Activated CD8-positive, alpha-beta T cell treated with anti-CD3 and anti-CD28 coated beads for 36 hours (primary cell): ENCODE results near the gene COL6A3. TPM values are rescaled to one million over a fixed set of nuclear protein-coding genes. Genes with fewer than 3 reads are reported as not detected.
"Not testable (repeated sequence)": the region's sequence is repeated elsewhere in the genome, so short reads cannot be mapped to it uniquely, and the experiment has no call there.

Source experiments
- ATAC-seq: fragments of 200-7000 bp; cut with Tn5 transposase; one replicate; pipeline ENCODE4 v1.10.0; 2021; ENCODE audit warnings: mild to moderate bottlenecking, moderate library complexity
- CTCF ChIA-PET: fragments of 350-600 bp; sonication (Branson Sonifier 250); formaldehyde crosslinking; loops from one replicate; lab custom pipeline; 2021; ENCODE audit warnings: antibody characterized with exemption; lab: Charles Lee
- POLR2A ChIA-PET: fragments of 350-600 bp; sonication (Branson Sonifier 250); formaldehyde crosslinking; loops from one replicate; lab custom pipeline; 2021; ENCODE audit warnings: antibody characterized with exemption; lab: Charles Lee
- DNase-seq: peaks from one replicate; pipeline ENCODE4 v3.0.0-alpha.2; 2020
- H3K27ac Mint-ChIP-seq: one replicate; pipeline ENCODE4 v1.8.0; 2021; ENCODE audit warnings: mild to moderate bottlenecking, mixed read lengths
- H3K27me3 Mint-ChIP-seq: one replicate; pipeline ENCODE4 v1.8.0; 2021; ENCODE audit warnings: mixed read lengths
- H3K36me3 Mint-ChIP-seq: one replicate; pipeline ENCODE4 v1.8.0; 2021; ENCODE audit warnings: low read depth, mixed read lengths
- H3K4me1 Mint-ChIP-seq: one replicate; pipeline ENCODE4 v1.8.0; 2021; ENCODE audit warnings: low read depth, mixed read lengths
- H3K4me3 Mint-ChIP-seq: one replicate; pipeline ENCODE4 v1.8.0; 2021; ENCODE audit warnings: mild to moderate bottlenecking, moderate library complexity, mixed read lengths
- H3K9me3 Mint-ChIP-seq: one replicate; pipeline ENCODE4 v1.8.0; 2021; ENCODE audit warnings: mixed read lengths
- CTCF ChIP-seq: fragments of 200-600 bp; IDR thresholded peaks from one replicate; pipeline ENCODE4 v1.8.0; 2022; ENCODE audit warnings: antibody characterized with exemption, mild to moderate bottlenecking
- intact Hi-C: fragments of 100-400 bp; cut with micrococcal nuclease; formaldehyde crosslinking; loops from one replicate; pipeline ENCODE4 v1.10.0; 2022
- total RNA-seq, 2 experiments: library from RNA; stranded (reverse); gene quantifications; one replicate each; pipeline ENCODE4 v1.2.3, GENCODE V29; 2021

The COL6A3 gene
- total RNA-seq, 2 experiments from 2014 or later, result 4.0 to 4.1 TPM

- H3K27me3 Mint-ChIP-seq, result peaks cover 7% of the 10 kb centered on the region
- CTCF ChIA-PET, result no interaction called here
- no peak for ATAC-seq
Measured at GRCh38 chr2:237304763-237305514, 109.0 kb downstream of the COL6A3 start.

GRCh38 chr2:237303244-237303643 is 110.7 kb downstream of the COL6A3 start:
- CTCF ChIA-PET, ATAC-seq, H3K36me3 Mint-ChIP-seq, H3K27ac Mint-ChIP-seq, intact Hi-C loops, DNase-seq, H3K4me1 Mint-ChIP-seq, H3K27me3 Mint-ChIP-seq, H3K4me3 Mint-ChIP-seq: not testable (repeated sequence)
- POLR2A ChIA-PET, result interaction anchor here (0.6 kb wide), 1 partner anchor 319 kb away, joined by 3 read pairs; no protein-coding TSS in a partner anchor
- H3K9me3 Mint-ChIP-seq, result peaks cover 11% of the 10 kb centered on the region

More at GRCh38 chr2:237304763-237305514, 109.0 kb downstream of the COL6A3 start:
- Mint-ChIP-seq H3K36me3 (no peaks in the 10 kb centered on the region), H3K27ac (no peak overlapping the region), H3K9me3 (peaks cover 11% of the 10 kb centered on the region), H3K4me1 (no peaks in the 10 kb centered on the region), H3K4me3 (no peak overlapping the region)
- intact Hi-C loops, result no loop called here
- no peak for TF ChIP-seq CTCF
- no peak for DNase-seq
- POLR2A ChIA-PET, result no interaction called here

GRCh38 chr2:237301595-237301994 is 112.4 kb downstream of the COL6A3 start:
- Mint-ChIP-seq H3K27me3 (peaks cover 16% of the 10 kb centered on the region), H3K4me3 (no peak overlapping the region), H3K9me3 (peaks cover 11% of the 10 kb centered on the region), H3K36me3 (no peaks in the 10 kb centered on the region), H3K4me1 (no peaks in the 10 kb centered on the region), H3K27ac (no peak overlapping the region)
- DNase-seq (no peak), ATAC-seq (no peak)
- no peak for TF ChIP-seq CTCF
- ChIA-PET CTCF (no interaction called here), POLR2A (interaction anchor here (0.7 kb wide), 1 partner anchor 140 kb away, joined by 4 read pairs; no protein-coding TSS in a partner anchor)
- intact Hi-C loops, result no loop called here

- CTCF ChIA-PET, result no interaction called here
- H3K36me3 Mint-ChIP-seq, result no peaks in the 10 kb centered on the region
Measured at GRCh38 chr2:237300739-237301138, 113.2 kb downstream of the COL6A3 start.

GRCh38 chr2:237299906-237300305 is 114.1 kb downstream of the COL6A3 start:
- peaks cover 21% of the 10 kb centered on the region for H3K27me3 Mint-ChIP-seq
- ATAC-seq, result no peak
- intact Hi-C loops, result no loop called here
- no peaks in the 10 kb centered on the region for H3K4me1 Mint-ChIP-seq
- no peaks in the 10 kb centered on the region for H3K36me3 Mint-ChIP-seq
- H3K27ac Mint-ChIP-seq, result no peak overlapping the region
- TF ChIP-seq CTCF, result no peak
- CTCF ChIA-PET, result interaction anchor here (0.6 to 1.0 kb wide), 2 partner anchors 126 to 213 kb away, joined by 3 read pairs; no protein-coding TSS in a partner anchor
- POLR2A ChIA-PET, result no interaction called here
- no peak overlapping the region for H3K4me3 Mint-ChIP-seq
- no peak for DNase-seq
- H3K9me3 Mint-ChIP-seq, result peaks cover 11% of the 10 kb centered on the region

More at GRCh38 chr2:237300739-237301138, 113.2 kb downstream of the COL6A3 start:
- no peak for DNase-seq
- Mint-ChIP-seq H3K4me1 (no peaks in the 10 kb centered on the region), H3K27ac (no peak overlapping the region), H3K27me3 (peaks cover 19% of the 10 kb centered on the region), H3K9me3 (peaks cover 11% of the 10 kb centered on the region), H3K4me3 (no peak overlapping the region)
- intact Hi-C loops, result no loop called here
- POLR2A ChIA-PET, result no interaction called here
- no peak for ATAC-seq
- no peak for TF ChIP-seq CTCF
